T-helper 1 cell treated with Interleukin-12 subunit alpha and Interleukin-12 subunit beta and Interleukin-4 antibody, amounts not matched to agents 30 μg/mL and 1 μg/mL, for 36 hours (primary cell): ENCODE results near the gene EDEM3.
"Not testable (repeated sequence)": the region's sequence is repeated elsewhere in the genome, so short reads cannot be mapped to it uniquely, and the experiment has no call there.

ENCODE experiments used
- H3K27ac Mint-ChIP-seq: one replicate; pipeline ENCODE4 v1.8.0; 2021; ENCODE audit warnings: mild to moderate bottlenecking, mixed read lengths
- H3K27me3 Mint-ChIP-seq: one replicate; pipeline ENCODE4 v1.8.0; 2021; ENCODE audit warnings: low read depth, mixed read lengths
- H3K36me3 Mint-ChIP-seq: one replicate; pipeline ENCODE4 v1.8.0; 2021; ENCODE audit warnings: low read depth, mixed read lengths
- H3K4me1 Mint-ChIP-seq: one replicate; pipeline ENCODE4 v1.8.0; 2021; ENCODE audit warnings: low read depth, mixed read lengths
- H3K4me3 Mint-ChIP-seq: one replicate; pipeline ENCODE4 v1.8.0; 2021; ENCODE audit warnings: mild to moderate bottlenecking, moderate library complexity, mixed read lengths
- H3K9me3 Mint-ChIP-seq: one replicate; pipeline ENCODE4 v1.8.0; 2021; ENCODE audit warnings: mixed read lengths

Gene EDEM3

GRCh38 chr1:184685116-184685515, 69.5 kb downstream of the EDEM3 start:
- H3K27ac Mint-ChIP-seq: no peak overlapping the region
- H3K4me1 Mint-ChIP-seq: no peaks in the 10 kb centered on the region

GRCh38 chr1:184684285-184685074, 70.2 kb downstream of the EDEM3 start:
- no peaks in the 10 kb centered on the region for H3K27me3 Mint-ChIP-seq
- no peaks in the 10 kb centered on the region for H3K36me3 Mint-ChIP-seq
- no peak overlapping the region for H3K4me3 Mint-ChIP-seq
- no peak overlapping the region for H3K27ac Mint-ChIP-seq
- peaks cover 9% of the 10 kb centered on the region for H3K9me3 Mint-ChIP-seq
- H3K4me1 Mint-ChIP-seq: no peaks in the 10 kb centered on the region

More at GRCh38 chr1:184685116-184685515, 69.5 kb downstream of the EDEM3 start:
- Mint-ChIP-seq H3K9me3 (peaks cover 9% of the 10 kb centered on the region), H3K4me3 (no peak overlapping the region), H3K36me3 (no peaks in the 10 kb centered on the region), H3K27me3 (no peaks in the 10 kb centered on the region)

- Mint-ChIP-seq H3K4me1 (no peaks in the 10 kb centered on the region), H3K27ac (no peak overlapping the region), H3K27me3 (no peaks in the 10 kb centered on the region), H3K9me3 (peaks cover 9% of the 10 kb centered on the region), H3K4me3 (no peak overlapping the region), H3K36me3 (no peaks in the 10 kb centered on the region)
Measured at GRCh38 chr1:184682956-184683355, 71.7 kb downstream of the EDEM3 start.

- H3K27ac Mint-ChIP-seq, H3K36me3 Mint-ChIP-seq, H3K27me3 Mint-ChIP-seq, H3K4me1 Mint-ChIP-seq, H3K9me3 Mint-ChIP-seq, H3K4me3 Mint-ChIP-seq: not testable (repeated sequence)
Measured at GRCh38 chr1:184680611-184681225, 73.9 kb downstream of the EDEM3 start.

GRCh38 chr1:184679472-184679871, 75.2 kb downstream of the EDEM3 start:
- H3K9me3 Mint-ChIP-seq, H3K27ac Mint-ChIP-seq, H3K27me3 Mint-ChIP-seq, H3K36me3 Mint-ChIP-seq, H3K4me3 Mint-ChIP-seq, H3K4me1 Mint-ChIP-seq: not testable (repeated sequence)

- Mint-ChIP-seq H3K4me3 (no peak overlapping the region), H3K9me3 (peaks cover 9% of the 10 kb centered on the region), H3K4me1 (no peaks in the 10 kb centered on the region), H3K27me3 (peaks cover 6% of the 10 kb centered on the region), H3K27ac (no peak overlapping the region), H3K36me3 (no peaks in the 10 kb centered on the region)
Measured at GRCh38 chr1:184677344-184677743, 77.3 kb downstream of the EDEM3 start.

GRCh38 chr1:184673305-184673704, 81.4 kb downstream of the EDEM3 start:
- Mint-ChIP-seq H3K27me3 (peaks cover 9% of the 10 kb centered on the region), H3K9me3 (no peaks in the 10 kb centered on the region), H3K36me3 (no peaks in the 10 kb centered on the region), H3K4me3 (no peak overlapping the region), H3K4me1 (no peaks in the 10 kb centered on the region), H3K27ac (no peak overlapping the region)

- Mint-ChIP-seq H3K27ac (no peak overlapping the region), H3K4me1 (no peaks in the 10 kb centered on the region), H3K27me3 (peaks cover 9% of the 10 kb centered on the region)
Measured at GRCh38 chr1:184672013-184672726, 82.5 kb downstream of the EDEM3 start.

GRCh38 chr1:184669391-184669790, 85.3 kb downstream of the EDEM3 start:
- peaks cover 12% of the 10 kb centered on the region for H3K27me3 Mint-ChIP-seq
- H3K4me3 Mint-ChIP-seq: no peak overlapping the region
- H3K9me3 Mint-ChIP-seq: no peaks in the 10 kb centered on the region
- H3K36me3 Mint-ChIP-seq: no peaks in the 10 kb centered on the region
- no peaks in the 10 kb centered on the region for H3K4me1 Mint-ChIP-seq
- H3K27ac Mint-ChIP-seq: no peak overlapping the region

More at GRCh38 chr1:184672013-184672726, 82.5 kb downstream of the EDEM3 start:
- Mint-ChIP-seq H3K9me3 (no peaks in the 10 kb centered on the region), H3K4me3 (no peak overlapping the region), H3K36me3 (no peaks in the 10 kb centered on the region)

- Mint-ChIP-seq H3K27me3 (peaks cover 13% of the 10 kb centered on the region), H3K4me3 (no peak overlapping the region), H3K4me1 (peaks cover 9% of the 10 kb centered on the region), H3K27ac (no peak overlapping the region), H3K36me3 (no peaks in the 10 kb centered on the region), H3K9me3 (no peaks in the 10 kb centered on the region)
Measured at GRCh38 chr1:184665360-184665759, 89.3 kb downstream of the EDEM3 start.

GRCh38 chr1:184664661-184665060, 90.0 kb downstream of the EDEM3 start:
- Mint-ChIP-seq H3K4me1 (peaks cover 9% of the 10 kb centered on the region), H3K4me3 (no peak overlapping the region), H3K36me3 (no peaks in the 10 kb centered on the region), H3K27me3 (peaks cover 13% of the 10 kb centered on the region), H3K9me3 (no peaks in the 10 kb centered on the region), H3K27ac (no peak overlapping the region)

GRCh38 chr1:184664042-184664660, 90.5 kb downstream of the EDEM3 start:
- Mint-ChIP-seq H3K4me3 (peak overlapping the region; percentile 49), H3K27ac (no peak overlapping the region)

GRCh38 chr1:184661801-184662200, 92.9 kb downstream of the EDEM3 start:
- no peaks in the 10 kb centered on the region for H3K9me3 Mint-ChIP-seq
- H3K27ac Mint-ChIP-seq: no peak overlapping the region
- H3K4me1 Mint-ChIP-seq: peaks cover 9% of the 10 kb centered on the region
- peaks cover 13% of the 10 kb centered on the region for H3K27me3 Mint-ChIP-seq
- H3K4me3 Mint-ChIP-seq: no peak overlapping the region
- no peaks in the 10 kb centered on the region for H3K36me3 Mint-ChIP-seq

More at GRCh38 chr1:184664042-184664660, 90.5 kb downstream of the EDEM3 start:
- H3K9me3 Mint-ChIP-seq: no peaks in the 10 kb centered on the region
- no peaks in the 10 kb centered on the region for H3K36me3 Mint-ChIP-seq
- H3K4me1 Mint-ChIP-seq: peaks cover 9% of the 10 kb centered on the region
- H3K27me3 Mint-ChIP-seq: peaks cover 13% of the 10 kb centered on the region

GRCh38 chr1:184660462-184661191, 94.0 kb downstream of the EDEM3 start:
- Mint-ChIP-seq H3K4me1 (peaks cover 9% of the 10 kb centered on the region), H3K4me3 (no peak overlapping the region), H3K9me3 (no peaks in the 10 kb centered on the region), H3K27me3 (peaks cover 15% of the 10 kb centered on the region), H3K36me3 (no peaks in the 10 kb centered on the region), H3K27ac (no peak overlapping the region)
